Pancreas (tissue), 10 donors: ENCODE data around the gene MUC22. TPM values are rescaled to one million over a fixed set of nuclear protein-coding genes. Genes with fewer than 3 reads are reported as not detected.
"Not testable (repeated sequence)": the region's sequence is repeated elsewhere in the genome, so short reads cannot be mapped to it uniquely, and the experiment has no call there.

ENCODE experiments used
- ATAC-seq, 4 donors: fragments of 200-7000 bp; cut with Tn5 transposase; one replicate each; pipeline versions ENCODE4 v1.8.0 to v1.9.1; 2020; ENCODE audit warnings: mild to moderate bottlenecking in 4 of 4, moderate library complexity in 4 of 4
- DNase-seq, 6 donors: peaks; one replicate each; pipeline ENCODE4 v3.0.0-alpha.2; 2020
- FAIRE-seq: peaks from 2 replicates; lab custom pipeline; 2012; peaks lifted over from hg19 to GRCh38; lab: Jason Lieb, UNC
- H3K27ac ChIP-seq, 4 donors: fragments of 200-600 bp; sonication (generic); 1 replicate in 3 of 4; 2 replicates in 1 of 4; pipeline versions ENCODE4 v1.5.0 to v1.8.0; 2020
- H3K27me3 ChIP-seq, 4 donors: fragments of 200-600 bp; one replicate each; pipeline ENCODE4 v1.8.0; 2021
- H3K36me3 ChIP-seq, 3 donors: fragments of 200-600 bp; sonication (generic) in 1 of 3; one replicate each; pipeline versions ENCODE4 v1.5.0 to v1.8.0; 2020 to 2021
- H3K4me1 ChIP-seq, 3 donors: fragments of 200-600 bp; one replicate each; pipeline ENCODE4 v1.8.0; 2021
- H3K4me3 ChIP-seq, 4 donors: fragments of 200-600 bp; sonication (generic) in 2 of 4; one replicate each; pipeline versions ENCODE4 v1.5.0 to v1.8.0; 2020 to 2021
- H3K9me3 ChIP-seq, 4 donors: fragments of 200-600 bp; one replicate each; pipeline ENCODE4 v1.8.0; 2021
- WGBS, 2 donors: extraction: QIAGEN DNeasy Blood & Tissue Kit; methylation state at CpG; one replicate each; pipeline ENCODE4 v1.1.7; 2013; 5-methylcytosine and 5-hydroxymethylcytosine counted together
- intact Hi-C, 3 donors: fragments of 100-400 bp; cut with DNase I; formaldehyde crosslinking; loops; one replicate each; pipeline versions ENCODE4 v1.11.1 to v1.14.2; 2022
- polyA plus RNA-seq, 2 donors: library from polyadenylated mRNA; stranded (reverse); fragments of 200-250 nt; gene quantifications; one replicate each; pipeline ENCODE4 v1.2.3, GENCODE V29; 2013
- total RNA-seq, 6 donors: library from RNA; stranded (reverse); fragmentation: NEBNext Ultra II Directional in 4 of 6; extraction: Animal tissue kit (Norgen Biotek cat#: 25700) in 4 of 6; gene quantifications; one replicate each; pipeline versions ENCODE4 v1.2.1 to v1.2.4, GENCODE V29; 2021 to 2023
- TF ChIP-seq, protein P1 (sequence below), 4 donors: fragments of 200-600 bp; sonication (generic) in 3 of 4; IDR thresholded peaks; one replicate each; pipeline versions ENCODE4 v1.5.0 to v1.8.0; 2021; ENCODE audit warnings: antibody characterized with exemption in 4 of 4
- donor health status: healthy with polysubstance abuse.
- donor health status: DM: no; HTN: no; CAD: no; lungs with moderate emphysema.
- donor health status: DM: no; HTN: no; CAD: no.
- donor health status: control.
- donor health status: control.
- donor health status: Bipolar disorder and iron deficiency.
- donor health status: DM: yes; HTN: yes; CAD: no.
- donor health status: DM: no; HTN: no; CAD: no.
- donor health status: DM: no; HTN: no; CAD: no.
- donor health status: DM: yes; HTN: yes; CAD: no.

Gene MUC22
- total and polyA plus RNA-seq, 8 donors, result 0.02 TPM; not detected in 7

DNA sequence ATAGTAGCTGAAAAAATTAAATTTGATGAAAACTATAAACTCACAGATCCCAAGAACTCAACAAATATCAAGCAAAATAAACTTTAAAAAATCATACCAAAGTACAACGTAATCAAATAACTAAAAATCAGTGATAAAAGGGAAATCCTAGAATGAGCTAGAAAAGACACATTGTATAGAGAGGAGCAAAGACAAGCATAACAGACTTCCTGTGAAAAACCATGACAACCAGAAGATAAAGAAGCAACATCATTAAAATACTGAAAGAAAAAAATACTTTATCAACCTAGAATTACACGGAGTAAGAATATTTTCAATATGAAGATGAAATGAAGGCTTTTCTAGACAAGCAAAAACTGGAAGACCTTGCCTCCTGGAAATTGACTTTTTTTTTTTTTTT is 9.8 kb downstream of the MUC22 start:
- Histone ChIP-seq H3K36me3 (no peaks in the 10 kb centered on the region), H3K27me3 (no peaks in the 10 kb centered on the region), H3K4me1 (no peaks in the 10 kb centered on the region), H3K27ac (no peak overlapping the region), H3K9me3 (no peaks in the 10 kb centered on the region), H3K4me3 (no peak overlapping the region)
- 82 to 84% methylated on average over 2 of the region's 2 CpGs for WGBS, 2 donors
- TF ChIP-seq, protein P1, sequence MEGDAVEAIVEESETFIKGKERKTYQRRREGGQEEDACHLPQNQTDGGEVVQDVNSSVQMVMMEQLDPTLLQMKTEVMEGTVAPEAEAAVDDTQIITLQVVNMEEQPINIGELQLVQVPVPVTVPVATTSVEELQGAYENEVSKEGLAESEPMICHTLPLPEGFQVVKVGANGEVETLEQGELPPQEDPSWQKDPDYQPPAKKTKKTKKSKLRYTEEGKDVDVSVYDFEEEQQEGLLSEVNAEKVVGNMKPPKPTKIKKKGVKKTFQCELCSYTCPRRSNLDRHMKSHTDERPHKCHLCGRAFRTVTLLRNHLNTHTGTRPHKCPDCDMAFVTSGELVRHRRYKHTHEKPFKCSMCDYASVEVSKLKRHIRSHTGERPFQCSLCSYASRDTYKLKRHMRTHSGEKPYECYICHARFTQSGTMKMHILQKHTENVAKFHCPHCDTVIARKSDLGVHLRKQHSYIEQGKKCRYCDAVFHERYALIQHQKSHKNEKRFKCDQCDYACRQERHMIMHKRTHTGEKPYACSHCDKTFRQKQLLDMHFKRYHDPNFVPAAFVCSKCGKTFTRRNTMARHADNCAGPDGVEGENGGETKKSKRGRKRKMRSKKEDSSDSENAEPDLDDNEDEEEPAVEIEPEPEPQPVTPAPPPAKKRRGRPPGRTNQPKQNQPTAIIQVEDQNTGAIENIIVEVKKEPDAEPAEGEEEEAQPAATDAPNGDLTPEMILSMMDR (IDR thresholded peaks at IDR 0.05), result no peak
- intact Hi-C loops, result no loop called here
- no peak for FAIRE-seq
- no peak for DNase-seq
- no peak for ATAC-seq

DNA sequence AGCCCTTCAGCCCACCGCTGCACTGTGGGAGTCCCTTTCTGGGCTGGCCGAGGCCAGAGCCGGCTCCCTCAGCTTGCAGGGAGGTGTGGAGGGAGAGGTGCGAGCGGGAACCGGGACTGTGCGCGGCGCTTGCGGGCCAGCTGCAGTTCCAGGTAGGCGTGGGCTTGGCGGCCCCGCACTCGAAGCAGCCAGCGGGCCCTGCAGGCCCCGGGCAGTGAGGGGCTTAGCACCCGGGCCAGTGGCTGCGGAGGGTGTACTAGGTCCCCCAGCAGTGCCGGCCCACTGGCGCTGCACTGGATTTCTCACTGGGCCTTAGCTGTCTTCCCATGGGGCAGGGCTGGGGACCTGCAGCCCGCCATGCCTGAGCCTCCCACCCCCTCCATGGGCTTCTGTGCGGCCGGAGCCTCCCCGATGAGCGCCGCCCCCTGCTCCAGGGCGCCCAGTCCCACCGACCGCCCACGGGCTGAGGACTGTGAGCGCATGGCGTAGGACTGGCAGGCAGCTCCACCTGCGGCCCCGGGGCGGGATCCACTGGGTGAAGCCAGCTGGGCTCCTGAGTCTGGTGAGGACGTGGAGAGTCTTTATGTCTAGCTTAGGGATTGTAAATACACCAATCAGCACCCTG is 10.5 kb downstream of the MUC22 start:
- intact Hi-C loops, H3K36me3 ChIP-seq, H3K27me3 ChIP-seq, H3K27ac ChIP-seq, FAIRE-seq, H3K9me3 ChIP-seq, ATAC-seq, H3K4me3 ChIP-seq, H3K4me1 ChIP-seq: not testable (repeated sequence)
- peak in 1 of 6 donors; percentile 45 for DNase-seq
- 93 to 96% methylated on average over 21 to 36 of the region's 36 CpGs for WGBS, 2 donors

DNA sequence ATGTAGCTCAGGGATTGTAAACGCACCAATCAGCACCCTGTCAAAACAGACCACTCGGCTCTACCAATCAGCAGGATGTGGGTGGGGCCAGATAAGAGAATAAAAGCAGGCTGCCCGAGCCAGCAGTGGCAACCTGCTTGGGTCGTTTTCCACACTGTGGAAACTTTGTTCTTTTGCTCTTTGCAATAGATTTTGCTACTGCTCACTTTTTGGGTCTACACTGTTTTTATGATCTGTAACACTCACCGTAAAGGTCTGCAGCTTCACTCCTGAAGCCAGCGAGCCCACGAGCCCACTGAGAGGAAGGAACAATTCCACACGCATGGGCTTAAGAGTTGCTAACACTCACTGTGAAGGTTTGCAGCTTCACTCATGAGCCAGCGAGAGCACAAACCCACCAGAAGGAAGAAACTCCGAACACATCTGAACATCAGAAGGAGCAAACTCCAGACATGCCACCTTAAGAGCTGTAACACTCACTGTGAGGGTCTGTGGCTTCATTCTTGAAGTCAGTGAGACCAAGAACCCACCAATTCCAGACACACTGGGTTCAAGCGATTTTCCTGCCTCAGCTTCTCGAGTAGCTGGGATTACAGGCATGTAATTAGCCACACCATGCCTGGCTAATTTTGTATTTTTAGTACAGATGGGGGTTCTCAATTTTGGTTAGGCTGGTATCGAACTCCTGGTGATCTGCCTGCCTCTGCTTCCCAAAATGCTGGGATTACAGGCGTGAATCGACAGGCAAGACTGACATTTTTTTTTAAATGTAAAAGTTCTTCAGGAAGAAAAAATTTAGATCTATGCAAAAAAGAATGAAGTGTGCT is 11.6 kb downstream of the MUC22 start:
- FAIRE-seq, H3K9me3 ChIP-seq, ATAC-seq, H3K4me3 ChIP-seq, H3K36me3 ChIP-seq, H3K27ac ChIP-seq, intact Hi-C loops, DNase-seq, H3K4me1 ChIP-seq, H3K27me3 ChIP-seq: not testable (repeated sequence)
- WGBS, 2 donors, result 71 to 86% methylated on average over 14 to 15 of the region's 15 CpGs

DNA sequence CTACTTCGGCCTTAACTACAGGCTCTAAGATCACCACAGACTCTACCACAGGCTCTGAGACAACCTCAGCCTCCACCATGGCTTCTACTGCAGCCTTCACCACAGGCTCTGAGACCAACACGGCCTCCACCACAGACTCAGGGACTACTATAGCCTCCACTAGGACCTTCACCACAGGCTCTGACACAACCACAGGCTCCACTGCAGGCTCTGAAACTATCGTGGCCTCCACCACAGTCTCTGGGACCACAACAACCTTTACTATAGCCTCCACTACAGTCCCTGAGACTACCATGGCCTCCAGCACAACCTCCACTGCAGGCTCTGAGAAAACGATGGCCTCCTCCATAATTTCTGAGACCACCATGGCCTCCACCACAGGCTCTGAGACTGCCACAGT is 15.3 kb downstream of the MUC22 start:
- DNase-seq (no peak), ATAC-seq (no peak), FAIRE-seq (no peak)
- Histone ChIP-seq H3K4me1 (no peaks in the 10 kb centered on the region), H3K27me3 (no peaks in the 10 kb centered on the region), H3K9me3 (no peaks in the 10 kb centered on the region), H3K4me3 (no peak overlapping the region), H3K27ac (no peak overlapping the region), H3K36me3 (no peaks in the 10 kb centered on the region)
- WGBS, 2 donors, result 54 to 62% methylated on average over 4 of the region's 4 CpGs
- intact Hi-C loops, result no loop called here
- TF ChIP-seq, protein P1 (IDR thresholded peaks at IDR 0.05), result no peak

DNA sequence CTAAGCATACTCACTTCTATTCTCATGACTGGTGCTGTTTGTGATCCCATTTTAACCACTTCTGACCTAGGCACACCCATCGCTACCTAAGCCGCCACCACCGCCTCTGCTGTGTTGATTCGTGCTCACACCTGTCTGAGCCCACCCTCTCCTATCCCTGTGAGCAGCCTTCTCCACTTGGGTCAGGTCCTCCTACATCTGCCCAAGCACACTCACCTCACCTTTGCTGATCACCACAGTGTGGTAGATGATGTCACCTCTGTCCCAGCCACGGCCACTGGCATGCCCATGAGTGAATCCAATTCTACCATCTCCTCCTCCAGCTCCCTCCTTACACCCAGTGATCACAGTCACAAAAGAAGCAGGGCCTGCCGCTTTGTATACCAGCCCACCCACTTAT is 20.8 kb downstream of the MUC22 start:
- 89 to 91% methylated on average over 6 of the region's 6 CpGs for WGBS, 2 donors
- ATAC-seq, result no peak
- H3K4me1 ChIP-seq, result no peaks in the 10 kb centered on the region
- DNase-seq, result no peak
- no peaks in the 10 kb centered on the region for H3K27me3 ChIP-seq
- no peaks in the 10 kb centered on the region for H3K9me3 ChIP-seq
- intact Hi-C loops, result loop anchor here in 1 of 3 donors (10.0 kb wide), 1 partner anchor 106 kb away; no protein-coding TSS in a partner anchor
- TF ChIP-seq, protein P1 (IDR thresholded peaks at IDR 0.05), result no peak
- H3K27ac ChIP-seq, result no peak overlapping the region
- H3K4me3 ChIP-seq, result no peak overlapping the region
- FAIRE-seq, result no peak
- H3K36me3 ChIP-seq, result no peaks in the 10 kb centered on the region
